Measurements from ENCODE around the gene PBX3.

The PBX3 gene

DNA sequence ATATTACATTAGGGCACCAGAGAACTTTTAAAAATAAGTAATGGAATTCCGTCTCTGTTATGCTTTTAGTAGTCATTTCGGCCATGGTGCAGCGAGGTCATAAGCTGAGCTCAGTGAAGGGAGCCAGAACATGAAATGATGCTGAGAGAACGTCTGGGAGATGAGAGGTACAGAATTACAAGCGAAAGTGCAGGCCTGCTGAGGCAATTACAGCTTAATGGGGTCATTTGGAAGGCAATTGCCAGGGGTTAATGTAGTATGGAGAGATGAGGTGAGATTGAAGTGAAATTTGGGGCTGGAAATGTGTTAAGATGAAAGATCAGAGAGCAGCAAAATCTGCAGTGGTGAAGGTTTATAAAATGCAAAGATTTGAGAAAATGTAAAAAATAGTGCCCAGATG, 96.5 kb downstream of the PBX3 start:
- H3K27me3 ChIP-seq (ENCODE audit: control insufficient read depth, insufficient read depth, low read length) = no peaks in the 10 kb centered on the region
- peak overlapping the region; percentile 34 for H3K27ac ChIP-seq (ENCODE audit: low read depth, low read length)

DNA sequence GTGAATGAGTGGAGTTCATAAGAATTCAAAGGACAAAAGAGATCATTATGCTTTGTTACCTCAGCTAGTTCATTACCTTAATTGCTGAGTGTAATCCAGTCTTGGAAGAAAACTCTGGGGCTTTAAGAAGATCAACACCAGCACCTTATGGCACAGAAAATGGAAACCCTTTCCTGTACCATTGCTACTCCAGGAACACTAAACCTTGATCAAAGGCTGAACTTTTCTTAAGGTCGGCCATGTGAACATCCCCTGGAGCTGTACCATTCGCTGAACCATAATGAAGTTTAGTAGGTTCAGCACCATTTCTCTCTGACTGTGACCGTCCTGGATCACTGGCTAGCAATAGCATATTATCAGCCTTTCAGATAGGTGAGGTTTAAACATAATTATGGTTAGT, 97.4 kb downstream of the PBX3 start:
- H3K4me1 ChIP-seq (ENCODE audit: control insufficient read depth, insufficient read depth, low read length) = peaks cover 52% of the 10 kb centered on the region
- H3K27ac ChIP-seq (ENCODE audit: low read depth, low read length) = peak overlapping the region; percentile 70
- H3K9me3 ChIP-seq (ENCODE audit: control insufficient read depth, insufficient read depth, low read length) = no peaks in the 10 kb centered on the region
- H3K9ac ChIP-seq (ENCODE audit: low read depth, low read length) = no peak overlapping the region
- H3K36me3 ChIP-seq (ENCODE audit: control insufficient read depth, insufficient read depth, low read length) = no peaks in the 10 kb centered on the region
- H3K4me3 ChIP-seq (ENCODE audit: low read depth, low read length) = no peak overlapping the region; the same call in 1 of the 2 replicates
- H3K27me3 ChIP-seq (ENCODE audit: control insufficient read depth, insufficient read depth, low read length) = no peaks in the 10 kb centered on the region

More for the DNA sequence above, 96.5 kb downstream of the PBX3 start:
- no peaks in the 10 kb centered on the region for H3K36me3 ChIP-seq (ENCODE audit: control insufficient read depth, insufficient read depth, low read length)
- 0 out of 2 replicates have a peak overlapping the region, but pooled peaks have one; percentile 10 for H3K9ac ChIP-seq (ENCODE audit: low read depth, low read length)
- H3K9me3 ChIP-seq (ENCODE audit: control insufficient read depth, insufficient read depth, low read length) = no peaks in the 10 kb centered on the region
- peaks cover 55% of the 10 kb centered on the region for H3K4me1 ChIP-seq (ENCODE audit: control insufficient read depth, insufficient read depth, low read length)
- H3K4me3 ChIP-seq (ENCODE audit: low read depth, low read length) = no peak overlapping the region

- Histone ChIP-seq H3K9me3 (ENCODE audit: control insufficient read depth, insufficient read depth, low read length) (no peaks in the 10 kb centered on the region), H3K4me3 (ENCODE audit: low read depth, low read length) (no peak overlapping the region; the same call in 1 of the 2 replicates), H3K36me3 (ENCODE audit: control insufficient read depth, insufficient read depth, low read length) (no peaks in the 10 kb centered on the region), H3K9ac (ENCODE audit: low read depth, low read length) (no peak overlapping the region), H3K27me3 (ENCODE audit: control insufficient read depth, insufficient read depth, low read length) (no peaks in the 10 kb centered on the region), H3K4me1 (ENCODE audit: control insufficient read depth, insufficient read depth, low read length) (peaks cover 53% of the 10 kb centered on the region), H3K27ac (ENCODE audit: low read depth, low read length) (peak overlapping the region; percentile 14)
Observed at GRCh38 chr9:125845271-125845808, 98.2 kb downstream of the PBX3 start.

- Histone ChIP-seq H3K9ac (ENCODE audit: low read depth, low read length) (no peak overlapping the region), H3K36me3 (ENCODE audit: control insufficient read depth, insufficient read depth, low read length) (no peaks in the 10 kb centered on the region), H3K27me3 (ENCODE audit: control insufficient read depth, insufficient read depth, low read length) (no peaks in the 10 kb centered on the region), H3K4me3 (ENCODE audit: low read depth, low read length) (no peak overlapping the region), H3K4me1 (ENCODE audit: control insufficient read depth, insufficient read depth, low read length) (peaks cover 34% of the 10 kb centered on the region), H3K9me3 (ENCODE audit: control insufficient read depth, insufficient read depth, low read length) (no peaks in the 10 kb centered on the region), H3K27ac (ENCODE audit: low read depth, low read length) (no peak overlapping the region)
Observed at GRCh38 chr9:125847735-125848134, 100.6 kb downstream of the PBX3 start.

- no peaks in the 10 kb centered on the region for H3K27me3 ChIP-seq (ENCODE audit: control insufficient read depth, insufficient read depth, low read length)
- H3K9ac ChIP-seq (ENCODE audit: low read depth, low read length) = no peak overlapping the region
- H3K9me3 ChIP-seq (ENCODE audit: control insufficient read depth, insufficient read depth, low read length) = no peaks in the 10 kb centered on the region
- no peak overlapping the region for H3K4me3 ChIP-seq (ENCODE audit: low read depth, low read length)
- H3K27ac ChIP-seq (ENCODE audit: low read depth, low read length) = no peak overlapping the region
- no peaks in the 10 kb centered on the region for H3K36me3 ChIP-seq (ENCODE audit: control insufficient read depth, insufficient read depth, low read length)
- peaks cover 14% of the 10 kb centered on the region; the same call in 1 of the 2 replicates for H3K4me1 ChIP-seq (ENCODE audit: control insufficient read depth, insufficient read depth, low read length)
Observed at GRCh38 chr9:125850106-125850632, 103.0 kb downstream of the PBX3 start.

GRCh38 chr9:125850763-125851162, 103.6 kb downstream of the PBX3 start:
- Histone ChIP-seq H3K4me3 (ENCODE audit: low read depth, low read length) (no peak overlapping the region), H3K9me3 (ENCODE audit: control insufficient read depth, insufficient read depth, low read length) (no peaks in the 10 kb centered on the region), H3K36me3 (ENCODE audit: control insufficient read depth, insufficient read depth, low read length) (no peaks in the 10 kb centered on the region)

DNA sequence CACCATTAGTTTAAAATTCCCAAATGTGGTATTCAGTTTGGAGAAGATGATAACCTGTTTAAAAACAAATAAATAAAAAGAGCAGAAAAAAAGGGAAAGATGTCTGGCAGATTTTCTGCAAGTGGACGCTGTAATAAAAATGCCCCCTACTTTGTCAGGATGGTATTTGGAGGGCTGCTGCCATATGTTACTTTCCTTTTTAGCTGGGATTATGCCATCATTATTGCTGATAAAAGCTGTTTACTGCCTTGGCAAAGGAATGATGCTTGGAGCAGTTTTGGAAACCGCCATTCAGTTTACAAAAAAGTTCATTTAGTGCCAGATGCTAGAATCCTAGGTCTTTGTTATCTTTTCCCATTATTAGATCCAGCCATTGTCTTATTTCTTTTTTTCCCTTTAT, 104.8 kb downstream of the PBX3 start:
- no peaks in the 10 kb centered on the region for H3K27me3 ChIP-seq (ENCODE audit: control insufficient read depth, insufficient read depth, low read length)
- no peaks in the 10 kb centered on the region for H3K9me3 ChIP-seq (ENCODE audit: control insufficient read depth, insufficient read depth, low read length)
- H3K27ac ChIP-seq (ENCODE audit: low read depth, low read length) = no peak overlapping the region
- H3K9ac ChIP-seq (ENCODE audit: low read depth, low read length) = no peak overlapping the region
- H3K36me3 ChIP-seq (ENCODE audit: control insufficient read depth, insufficient read depth, low read length) = no peaks in the 10 kb centered on the region
- no peak overlapping the region for H3K4me3 ChIP-seq (ENCODE audit: low read depth, low read length)
- H3K4me1 ChIP-seq (ENCODE audit: control insufficient read depth, insufficient read depth, low read length) = 0 out of 2 replicates have a peak, but pooled peaks cover 10% of the 10 kb centered on the region

More at GRCh38 chr9:125850763-125851162, 103.6 kb downstream of the PBX3 start:
- H3K9ac ChIP-seq (ENCODE audit: low read depth, low read length) = no peak overlapping the region
- no peak overlapping the region for H3K27ac ChIP-seq (ENCODE audit: low read depth, low read length)
- no peaks in the 10 kb centered on the region for H3K27me3 ChIP-seq (ENCODE audit: control insufficient read depth, insufficient read depth, low read length)
- H3K4me1 ChIP-seq (ENCODE audit: control insufficient read depth, insufficient read depth, low read length) = 0 out of 2 replicates have a peak, but pooled peaks cover 10% of the 10 kb centered on the region

- Histone ChIP-seq H3K27me3 (ENCODE audit: control insufficient read depth, insufficient read depth, low read length) (no peaks in the 10 kb centered on the region), H3K4me3 (ENCODE audit: low read depth, low read length) (no peak overlapping the region), H3K4me1 (ENCODE audit: control insufficient read depth, insufficient read depth, low read length) (0 out of 2 replicates have a peak, but pooled peaks cover 10% of the 10 kb centered on the region), H3K27ac (ENCODE audit: low read depth, low read length) (no peak overlapping the region), H3K9me3 (ENCODE audit: control insufficient read depth, insufficient read depth, low read length) (no peaks in the 10 kb centered on the region), H3K9ac (ENCODE audit: low read depth, low read length) (no peak overlapping the region), H3K36me3 (ENCODE audit: control insufficient read depth, insufficient read depth, low read length) (no peaks in the 10 kb centered on the region)
Observed at GRCh38 chr9:125852386-125852785, 105.2 kb downstream of the PBX3 start.

- H3K4me3 ChIP-seq (ENCODE audit: low read depth, low read length) = no peak overlapping the region
- H3K9ac ChIP-seq (ENCODE audit: low read depth, low read length) = no peak overlapping the region
- H3K4me1 ChIP-seq (ENCODE audit: control insufficient read depth, insufficient read depth, low read length) = 0 out of 2 replicates have a peak, but pooled peaks cover 10% of the 10 kb centered on the region
- no peaks in the 10 kb centered on the region for H3K36me3 ChIP-seq (ENCODE audit: control insufficient read depth, insufficient read depth, low read length)
- no peak overlapping the region for H3K27ac ChIP-seq (ENCODE audit: low read depth, low read length)
- no peaks in the 10 kb centered on the region for H3K27me3 ChIP-seq (ENCODE audit: control insufficient read depth, insufficient read depth, low read length)
- no peaks in the 10 kb centered on the region for H3K9me3 ChIP-seq (ENCODE audit: control insufficient read depth, insufficient read depth, low read length)
Observed at GRCh38 chr9:125854553-125855275, 107.5 kb downstream of the PBX3 start.

DNA sequence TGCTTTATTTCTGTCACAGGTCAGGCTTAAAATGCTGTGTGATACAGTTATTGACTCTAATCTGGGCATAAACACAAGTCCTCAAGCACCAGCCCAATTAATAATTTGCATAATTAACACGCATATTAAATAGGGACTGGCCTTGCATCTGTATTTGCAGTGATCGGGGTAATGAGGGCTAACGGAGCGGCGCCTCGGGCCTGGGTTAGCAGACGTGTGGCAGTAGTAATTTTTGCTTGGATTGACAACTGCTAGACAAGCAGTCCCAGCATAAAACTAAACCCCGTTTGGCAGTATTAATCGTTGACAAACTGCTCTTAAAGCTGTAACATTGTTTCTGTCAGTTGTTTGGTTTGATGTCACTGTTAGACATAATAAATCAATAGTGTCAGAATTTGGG, 109.2 kb downstream of the PBX3 start:
- no peak overlapping the region for H3K4me3 ChIP-seq (ENCODE audit: low read depth, low read length)
- no peaks in the 10 kb centered on the region for H3K27me3 ChIP-seq (ENCODE audit: control insufficient read depth, insufficient read depth, low read length)
- H3K4me1 ChIP-seq (ENCODE audit: control insufficient read depth, insufficient read depth, low read length) = 0 out of 2 replicates have a peak, but pooled peaks cover 4% of the 10 kb centered on the region
- H3K27ac ChIP-seq (ENCODE audit: low read depth, low read length) = no peak overlapping the region
- H3K36me3 ChIP-seq (ENCODE audit: control insufficient read depth, insufficient read depth, low read length) = no peaks in the 10 kb centered on the region
- no peak overlapping the region for H3K9ac ChIP-seq (ENCODE audit: low read depth, low read length)
- H3K9me3 ChIP-seq (ENCODE audit: control insufficient read depth, insufficient read depth, low read length) = peaks cover 2% of the 10 kb centered on the region; the same call in 1 of the 2 replicates
